HG03064 (cell line): ENCODE data around the gene NPTX1.
"Not testable (repeated sequence)": the region's sequence is repeated elsewhere in the genome, so short reads cannot be mapped to it uniquely, and the experiment has no call there.

Experiments used
- ATAC-seq: cut with Tn5 transposase; IDR thresholded peaks from one replicate; pipeline ENCODE4 v1.9.1; 2021; ENCODE audit warnings: low read depth; ENCODE audit not compliant: unreplicated experiment

NPTX1 gene, protein sequence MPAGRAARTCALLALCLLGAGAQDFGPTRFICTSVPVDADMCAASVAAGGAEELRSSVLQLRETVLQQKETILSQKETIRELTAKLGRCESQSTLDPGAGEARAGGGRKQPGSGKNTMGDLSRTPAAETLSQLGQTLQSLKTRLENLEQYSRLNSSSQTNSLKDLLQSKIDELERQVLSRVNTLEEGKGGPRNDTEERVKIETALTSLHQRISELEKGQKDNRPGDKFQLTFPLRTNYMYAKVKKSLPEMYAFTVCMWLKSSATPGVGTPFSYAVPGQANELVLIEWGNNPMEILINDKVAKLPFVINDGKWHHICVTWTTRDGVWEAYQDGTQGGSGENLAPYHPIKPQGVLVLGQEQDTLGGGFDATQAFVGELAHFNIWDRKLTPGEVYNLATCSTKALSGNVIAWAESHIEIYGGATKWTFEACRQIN

DNA sequence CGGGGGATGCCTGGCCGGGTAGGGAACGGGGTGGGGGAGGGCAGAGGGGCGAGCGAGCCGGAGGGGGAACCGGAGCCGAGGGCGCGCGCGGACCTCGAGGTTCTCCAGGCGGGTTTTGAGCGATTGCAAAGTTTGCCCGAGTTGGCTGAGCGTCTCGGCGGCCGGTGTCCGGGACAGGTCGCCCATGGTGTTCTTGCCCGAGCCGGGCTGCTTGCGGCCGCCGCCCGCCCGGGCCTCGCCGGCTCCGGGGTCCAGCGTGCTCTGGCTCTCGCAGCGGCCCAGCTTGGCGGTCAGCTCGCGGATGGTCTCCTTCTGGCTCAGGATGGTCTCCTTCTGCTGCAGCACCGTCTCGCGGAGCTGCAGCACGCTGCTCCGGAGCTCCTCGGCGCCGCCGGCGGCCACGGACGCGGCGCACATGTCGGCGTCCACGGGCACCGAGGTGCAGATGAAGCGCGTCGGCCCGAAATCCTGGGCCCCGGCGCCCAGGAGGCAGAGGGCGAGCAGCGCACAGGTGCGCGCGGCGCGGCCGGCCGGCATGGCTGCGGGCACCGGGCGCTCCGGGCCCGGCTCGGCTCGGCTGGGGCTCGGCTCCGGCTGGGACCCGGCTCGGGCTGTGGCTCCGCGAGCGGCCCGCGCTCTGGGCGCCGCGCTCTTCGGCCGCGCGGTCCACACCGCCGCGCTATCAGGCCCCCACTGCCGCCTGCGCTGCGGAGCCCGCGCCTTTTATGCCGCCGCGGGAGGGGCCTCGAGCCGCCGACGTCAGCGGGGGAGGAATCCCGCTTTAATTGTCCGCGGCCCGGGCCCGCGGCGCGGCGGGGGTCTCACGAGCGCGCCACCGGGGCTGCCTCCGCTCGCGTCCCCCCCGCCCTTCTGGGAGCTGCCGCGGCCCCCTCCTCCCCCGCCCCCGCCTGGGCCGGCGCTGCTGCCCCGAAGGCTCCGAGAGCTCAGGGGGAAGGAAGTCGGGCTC lies at the start of gene NPTX1:
Gene NPTX1, minus strand, starts transcription at position 698 of the 967 bp plus-strand sequence. Its CDS starts 161 bp downstream, at position 537.
- ATAC-seq, result no peak

DNA sequence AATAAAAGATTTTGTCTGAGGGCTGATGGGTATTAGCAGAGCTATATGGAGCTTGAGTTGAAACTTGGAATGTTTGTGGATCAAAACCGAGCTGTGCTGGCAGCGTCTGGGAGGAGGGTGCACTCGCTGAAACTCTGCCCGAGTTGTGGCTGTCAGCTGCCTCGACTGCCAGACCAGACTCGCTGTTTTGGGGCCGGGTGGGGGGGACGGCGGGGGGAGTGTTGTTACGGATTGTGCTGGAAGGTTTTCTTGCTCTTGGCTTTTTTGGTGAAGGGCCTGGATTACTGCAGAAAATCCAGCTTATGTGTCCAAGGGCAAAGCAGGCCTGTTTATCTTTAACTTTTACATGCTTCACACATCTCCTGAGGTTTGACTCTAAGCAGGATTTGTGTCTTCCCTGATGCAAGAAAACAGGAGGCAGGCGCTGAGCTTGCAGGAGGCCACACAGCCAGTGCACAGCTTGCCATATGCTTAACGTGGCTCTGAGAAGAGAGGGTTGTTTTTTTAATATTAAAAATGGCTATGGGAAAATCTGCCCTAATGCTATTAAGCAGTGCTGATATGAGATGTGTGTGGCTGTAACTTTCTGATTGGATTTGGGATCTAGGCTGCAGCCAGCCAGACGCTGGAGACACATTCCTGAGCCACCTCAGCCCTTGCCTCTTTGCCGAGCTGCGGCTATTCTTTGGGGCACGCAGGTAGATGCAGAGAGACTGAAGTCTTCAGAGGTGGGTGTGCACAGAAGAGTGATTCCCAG lies 47.7 kb upstream of the NPTX1 start:
- no peak for ATAC-seq

DNA sequence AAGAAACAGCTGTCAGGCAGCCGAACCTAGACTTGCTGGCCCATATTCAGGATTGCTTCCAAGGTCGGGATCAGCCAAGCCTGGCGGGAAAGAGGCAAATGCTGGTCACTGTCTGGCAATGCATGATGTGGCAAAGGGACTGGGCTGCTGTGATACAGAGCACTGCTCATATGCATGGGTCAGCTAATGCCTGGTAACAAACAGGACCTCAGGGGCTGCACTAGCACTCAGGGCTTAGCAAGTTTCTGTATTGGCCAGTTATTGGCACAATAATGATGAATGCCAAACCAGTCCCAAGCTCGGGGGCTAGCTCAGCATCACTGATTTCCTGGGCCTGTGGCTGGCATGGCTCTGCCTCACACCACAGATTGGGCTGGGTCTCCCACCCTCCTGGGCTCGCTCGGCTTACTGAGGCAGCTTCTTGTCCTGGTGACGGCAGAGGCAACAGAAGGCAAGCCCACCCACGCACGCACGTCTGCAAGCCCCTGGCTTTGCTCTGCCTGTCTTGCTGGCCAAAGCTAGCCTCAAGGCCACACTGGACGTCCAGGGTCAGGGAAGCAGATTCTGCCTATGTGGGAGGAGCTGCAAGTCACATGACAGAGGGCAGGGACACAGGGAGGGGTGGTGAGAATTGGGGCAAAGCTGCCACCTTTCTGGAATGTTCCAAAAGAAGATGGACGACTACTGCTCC lies 46.8 kb upstream of the NPTX1 start:
- ATAC-seq, result no peak

DNA sequence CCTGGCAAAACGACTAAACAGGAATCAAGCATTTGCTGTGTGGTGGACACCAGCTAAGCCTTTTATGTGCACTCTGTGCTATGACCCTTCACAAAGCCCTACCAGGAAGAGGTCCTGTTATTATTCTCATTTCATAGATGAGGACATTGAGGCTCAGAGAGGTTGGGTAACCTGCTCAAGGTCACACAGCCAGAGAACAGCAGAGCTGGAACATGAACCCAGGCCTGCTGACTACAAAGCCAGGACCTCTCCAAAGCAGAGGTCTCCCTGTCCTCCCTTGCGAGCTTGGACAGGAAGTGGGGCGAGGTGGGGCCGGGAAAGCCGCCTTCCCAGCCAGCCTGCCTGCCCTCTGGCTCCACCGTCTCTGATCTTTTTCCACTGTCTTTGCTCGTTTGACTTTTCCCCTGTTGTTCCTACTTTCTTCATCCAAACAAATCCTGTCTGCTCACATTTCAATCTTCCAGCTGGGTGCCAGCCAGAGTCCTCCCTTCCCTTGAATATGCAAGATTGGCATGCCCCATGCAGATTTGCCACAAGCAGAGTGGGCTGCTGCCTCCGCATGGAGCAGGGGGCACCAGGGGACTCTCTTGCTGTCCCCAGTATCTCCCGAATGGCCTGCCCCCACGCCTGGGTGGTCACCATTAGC lies 44.5 kb upstream of the NPTX1 start:
- no peak for ATAC-seq

DNA sequence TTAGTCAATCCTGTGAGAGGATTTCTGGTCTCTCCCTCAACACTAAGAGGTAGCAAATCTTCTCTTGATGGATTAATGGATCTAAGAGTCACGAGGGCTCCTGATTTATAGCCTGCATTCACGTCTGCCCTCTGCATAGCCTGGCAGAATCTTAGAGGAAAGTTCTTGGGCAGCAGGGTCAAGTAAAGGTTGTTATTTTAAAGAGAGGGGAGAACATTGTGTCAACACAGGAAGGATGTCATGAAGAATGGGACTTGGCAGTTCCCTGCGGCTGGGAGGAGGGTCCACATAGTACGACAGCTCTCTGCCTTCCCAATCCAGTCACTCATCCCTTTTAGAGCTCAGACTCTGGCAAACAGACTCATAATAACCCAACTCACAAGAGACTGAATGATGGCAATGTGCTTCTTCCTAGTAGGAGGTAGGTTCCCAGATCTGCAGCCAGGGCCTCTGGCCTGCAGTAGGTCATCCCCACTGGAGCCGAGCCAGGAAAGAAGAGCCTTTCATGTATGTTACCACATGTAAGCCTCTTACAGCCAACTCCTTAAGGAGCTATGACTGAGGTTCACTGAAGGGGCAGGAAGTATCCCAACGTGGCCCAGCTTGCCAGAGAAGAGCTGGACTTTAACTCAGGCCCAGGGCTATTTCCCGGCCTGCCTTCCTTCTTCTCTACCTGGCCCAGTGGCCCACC lies 42.8 kb upstream of the NPTX1 start:
- no peak for ATAC-seq

DNA sequence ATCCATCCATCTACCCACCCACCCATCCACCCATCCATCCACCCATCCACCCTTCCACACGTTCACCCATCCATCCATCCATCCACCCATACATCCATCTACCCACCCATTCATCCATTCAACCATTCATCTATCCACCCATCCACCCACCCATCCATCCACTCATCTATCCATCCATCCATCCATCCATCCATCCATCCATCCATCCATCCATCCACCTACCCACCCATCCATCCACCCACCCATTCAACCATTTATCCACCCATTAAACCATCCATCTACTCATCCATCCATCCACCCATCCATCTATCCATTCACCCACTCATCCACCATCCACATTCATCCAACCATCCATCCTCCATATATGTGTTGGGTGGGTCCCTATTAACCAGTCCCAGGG lies 42.0 kb upstream of the NPTX1 start:
- no peak for ATAC-seq

DNA sequence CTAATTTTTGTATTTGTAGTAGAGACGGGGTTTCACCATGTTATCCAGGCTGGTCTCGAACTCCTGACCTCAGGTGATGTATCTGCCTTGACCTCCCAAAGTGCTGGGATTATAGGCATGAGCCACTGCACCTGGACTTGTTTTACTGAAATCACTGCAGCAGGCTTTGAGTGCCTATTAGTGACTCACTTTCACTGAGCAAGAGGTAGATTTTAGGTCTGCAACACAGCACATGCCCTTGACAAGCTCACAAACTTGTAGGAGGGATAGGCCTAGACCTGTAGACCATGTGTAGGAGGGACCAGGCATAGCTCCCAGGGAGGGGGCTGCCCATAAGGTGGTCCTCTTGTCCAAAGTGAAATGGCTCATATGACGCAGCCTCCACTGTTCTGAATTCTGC lies 41.2 kb upstream of the NPTX1 start:
- ATAC-seq, result no peak

DNA sequence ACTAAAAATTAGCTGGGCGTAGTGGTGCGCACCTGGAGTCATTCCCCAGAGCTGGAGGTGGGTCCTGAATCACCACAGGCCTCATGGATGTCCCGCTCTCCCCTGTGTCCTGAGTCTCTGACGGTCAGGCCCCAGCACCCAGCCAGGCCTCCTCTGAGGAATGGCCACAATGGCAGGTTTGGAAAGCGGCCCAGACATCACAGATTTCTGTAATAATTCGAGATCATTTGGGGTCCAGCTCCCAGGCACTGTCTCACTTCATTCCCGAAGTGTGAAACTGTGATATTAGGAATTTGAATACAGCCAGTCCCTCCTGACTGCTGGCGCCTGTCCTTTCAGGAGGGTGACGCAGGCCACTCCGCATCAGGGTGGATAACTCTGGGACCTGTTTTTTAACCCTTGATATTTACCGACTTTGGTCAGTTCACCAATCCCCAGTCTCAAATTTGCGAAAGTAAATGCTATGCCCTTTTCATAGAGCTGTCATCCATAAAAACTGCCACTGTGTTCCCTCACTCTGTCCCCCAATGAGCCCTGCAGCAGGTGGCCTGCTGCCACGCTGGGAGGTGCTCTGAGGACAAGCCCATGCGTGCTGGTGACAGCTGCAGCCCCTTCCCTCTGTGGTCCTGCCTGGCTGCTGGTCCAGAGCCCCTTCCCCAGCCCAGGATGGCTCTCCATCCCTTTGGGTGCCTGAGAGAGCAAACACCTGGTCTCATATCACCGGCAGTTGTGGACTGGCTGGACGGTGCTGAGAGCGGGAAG lies 39.9 kb upstream of the NPTX1 start:
- ATAC-seq, result no peak

DNA sequence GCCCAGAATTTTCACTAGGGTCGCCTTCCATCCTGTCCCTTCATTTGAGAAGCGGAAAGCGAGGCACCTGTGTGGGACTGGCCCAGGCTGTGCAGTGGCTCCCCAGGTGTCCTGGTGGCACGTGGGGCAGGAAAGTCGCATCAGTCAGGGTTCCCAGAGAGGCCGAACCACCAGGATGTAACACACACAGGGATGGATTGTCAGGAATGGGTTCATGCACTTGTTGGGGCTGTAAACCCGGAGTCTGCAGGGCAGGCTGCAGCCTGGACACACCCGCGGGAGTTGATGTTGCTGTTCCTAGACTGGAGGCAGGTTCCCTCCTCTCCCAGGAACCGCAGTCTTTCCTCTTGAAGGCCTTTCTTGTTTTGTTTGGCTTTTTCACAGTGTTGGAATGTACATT lies 37.5 kb upstream of the NPTX1 start:
- ATAC-seq, result no peak

DNA sequence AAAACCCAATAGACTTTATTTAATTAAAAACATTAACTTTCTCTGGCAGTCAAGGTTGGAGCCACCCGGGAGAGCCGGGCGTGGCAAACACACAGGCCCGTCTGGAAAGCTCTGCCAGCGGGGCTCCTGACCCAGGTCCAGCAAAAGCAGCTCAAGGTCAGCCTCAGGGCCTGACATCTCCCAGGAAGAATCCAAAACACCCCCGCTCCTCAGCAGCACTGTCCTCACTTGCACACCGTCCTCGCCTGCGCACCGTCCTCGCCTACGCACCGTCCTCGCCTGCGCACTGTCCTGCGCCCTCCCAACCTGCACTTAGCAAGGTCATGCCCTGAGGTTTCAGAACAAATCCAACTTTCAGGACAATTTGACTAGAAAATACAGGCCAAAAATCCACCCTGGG lies 36.8 kb upstream of the NPTX1 start:
- ATAC-seq, result no peak

DNA sequence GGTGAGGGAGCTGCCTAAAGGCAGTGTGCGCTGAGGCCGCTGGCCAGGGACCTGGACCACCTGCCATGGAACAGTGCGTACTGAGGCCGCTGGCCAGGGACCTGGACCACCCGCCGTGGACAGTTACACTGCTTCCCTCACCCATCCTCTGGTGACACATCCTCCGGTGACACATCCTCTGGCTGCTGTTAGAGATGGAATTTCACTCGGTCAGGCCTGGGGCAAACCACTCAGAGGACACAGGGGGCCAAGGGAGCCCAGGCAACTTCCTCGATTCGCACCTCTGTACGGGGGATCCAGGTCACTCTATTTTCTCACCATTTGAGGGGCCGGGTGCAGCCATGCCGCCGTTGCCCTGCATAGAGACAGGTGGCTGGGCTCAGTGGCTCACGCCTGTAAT lies 35.8 kb upstream of the NPTX1 start:
- ATAC-seq, result no peak

DNA sequence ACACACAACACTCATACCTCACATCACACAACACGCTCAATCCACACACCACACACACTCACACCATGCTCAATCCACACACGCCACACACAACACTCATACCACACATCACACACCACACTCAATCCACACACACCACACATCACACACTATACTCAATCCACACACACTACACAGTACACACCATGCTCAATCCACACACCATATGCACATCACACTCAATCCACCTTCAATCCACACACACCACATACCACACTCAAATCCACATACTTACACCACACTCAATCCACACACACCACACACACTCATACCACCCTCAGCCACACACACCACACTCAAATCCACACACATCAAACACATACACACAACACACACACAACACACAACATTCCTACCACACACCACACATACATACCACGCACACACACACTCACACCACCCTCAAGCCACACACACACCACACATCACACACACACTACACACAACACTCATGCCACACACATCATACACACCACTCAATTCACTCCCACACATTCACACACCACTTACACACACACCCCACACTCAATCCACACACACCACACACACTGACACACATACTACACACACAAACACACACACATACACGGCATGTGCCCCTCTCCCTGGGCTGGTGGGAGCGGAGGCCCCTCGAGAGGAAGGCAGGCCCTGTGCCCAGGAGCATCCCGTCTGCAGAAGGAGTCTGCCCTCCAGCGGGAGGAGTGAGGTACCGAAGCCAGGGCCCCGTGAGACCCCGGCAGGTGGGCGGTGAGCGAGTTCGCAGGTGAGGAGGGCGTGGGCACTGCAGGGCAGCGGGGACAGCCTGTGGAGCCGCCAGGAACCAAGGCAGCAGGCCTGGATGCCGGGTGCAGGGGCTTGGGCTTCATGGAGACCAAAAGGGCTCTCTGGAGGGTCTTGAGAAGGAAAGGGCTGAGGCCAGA lies 35.1 kb upstream of the NPTX1 start:
- no peak for ATAC-seq

DNA sequence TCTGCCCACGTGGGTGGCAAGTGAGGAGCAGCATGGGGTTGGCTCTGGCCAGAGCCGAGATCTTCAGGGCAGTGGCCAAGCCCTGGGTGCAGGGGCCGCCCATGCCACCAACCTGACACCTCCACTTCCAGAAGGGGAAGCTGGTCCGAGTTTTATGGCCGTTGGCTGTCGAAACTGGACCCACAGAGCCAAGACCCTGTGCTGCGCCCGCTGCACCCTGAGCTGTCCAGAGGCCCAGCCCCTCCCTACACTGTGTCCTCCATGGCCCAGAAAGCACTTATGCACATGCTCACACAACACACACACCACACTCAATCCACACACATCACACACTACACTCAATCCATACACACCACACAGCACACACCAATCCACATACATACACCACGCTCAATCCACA lies 34.4 kb upstream of the NPTX1 start:
- no peak for ATAC-seq

DNA sequence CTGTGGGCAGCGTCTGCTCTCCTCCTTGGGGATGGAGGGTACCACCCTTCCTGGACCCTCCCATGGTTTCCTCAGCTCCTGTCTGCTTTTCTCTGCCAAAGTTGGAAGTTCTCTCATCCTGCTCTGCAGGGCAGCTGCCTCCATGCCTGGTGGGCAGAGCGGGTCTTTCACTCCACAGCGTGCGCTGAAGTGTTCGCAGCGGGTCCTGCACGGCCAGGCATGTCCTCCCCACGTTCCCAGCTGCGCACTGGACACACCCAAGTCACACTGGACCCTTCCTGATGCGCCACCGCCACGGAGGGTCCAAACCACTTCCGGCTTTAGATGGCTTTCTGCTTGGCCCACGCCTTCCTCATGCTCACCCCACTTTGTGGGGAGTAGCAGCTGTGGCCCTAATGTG lies 33.7 kb upstream of the NPTX1 start:
- ATAC-seq, result no peak

DNA sequence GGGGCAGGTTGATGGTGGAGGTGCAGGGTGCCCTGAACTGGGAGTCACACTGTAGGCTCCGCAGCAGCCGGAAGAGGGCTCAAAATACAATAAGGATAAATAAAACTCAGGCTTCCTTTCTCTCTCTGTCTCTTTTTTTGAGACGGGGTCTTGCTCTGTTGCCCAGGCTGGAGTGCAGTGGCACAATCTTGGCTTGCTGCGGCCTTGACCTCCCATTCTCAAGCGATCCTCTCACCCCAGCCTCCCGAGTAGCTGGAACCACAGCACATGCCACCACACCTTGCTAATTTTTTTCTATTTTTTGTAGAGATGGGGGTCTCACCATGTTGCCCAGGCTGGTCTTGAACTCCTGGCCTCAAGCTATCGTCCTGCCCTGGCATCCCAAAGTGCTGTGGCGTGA lies 32.9 kb upstream of the NPTX1 start:
- ATAC-seq, result no peak

DNA sequence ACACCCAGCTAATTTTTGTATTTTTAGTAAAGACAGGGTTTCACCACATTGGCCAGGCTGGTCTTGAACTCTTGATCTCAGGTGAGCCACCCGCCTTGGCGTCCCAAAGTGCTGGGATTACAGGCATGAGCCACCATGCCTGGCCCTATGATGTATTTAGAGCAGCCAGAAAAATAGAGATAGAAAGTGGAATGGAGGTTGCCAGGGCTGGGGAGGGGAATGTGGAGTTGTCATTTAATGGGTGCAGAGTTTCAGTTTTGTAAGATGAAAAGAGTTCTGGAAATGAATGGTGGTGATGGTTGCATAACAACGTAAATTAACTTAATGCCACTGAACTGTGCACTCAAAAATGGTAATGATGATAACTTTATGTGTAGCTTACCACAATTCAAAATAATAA lies 31.6 kb upstream of the NPTX1 start:
- ATAC-seq, result no peak

DNA sequence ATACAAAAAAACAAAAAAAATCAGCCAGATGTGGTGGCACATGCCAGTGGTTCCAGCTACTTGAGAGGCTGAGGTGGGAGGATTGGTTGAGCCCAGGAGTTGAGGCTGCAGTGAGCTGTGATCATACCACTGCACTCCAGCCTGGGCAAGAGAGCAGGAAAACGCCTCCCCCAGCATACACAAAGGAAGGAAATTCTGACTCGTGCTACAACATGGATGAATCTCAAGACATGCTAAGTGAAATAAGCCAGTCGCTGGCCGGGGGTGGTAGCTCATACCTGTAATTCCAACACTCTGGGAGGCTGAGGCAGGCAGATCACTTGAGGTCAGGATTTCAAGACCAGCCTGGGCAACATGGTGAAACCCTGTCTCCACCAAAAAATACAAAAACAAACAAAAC lies 30.8 kb upstream of the NPTX1 start:
- not testable (repeated sequence) for ATAC-seq
